GM12874 (cell line): Measurements from ENCODE around the gene MPHOSPH6.

Experiments
- CTCF ChIP-seq: IDR thresholded peaks from 2 replicates; pipeline ENCODE4 v1.5.1; 2011; ENCODE audit warnings: low read depth, mild to moderate bottlenecking, control low read depth, low read length, moderate library complexity; ENCODE audit not compliant: insufficient read depth

The MPHOSPH6 gene

GRCh38 chr16:82150549-82150948 lies 19.5 kb downstream of the MPHOSPH6 start:
- no peak for TF ChIP-seq CTCF

GRCh38 chr16:82149536-82149935 lies 20.5 kb downstream of the MPHOSPH6 start:
- no peak for TF ChIP-seq CTCF

GRCh38 chr16:82147546-82147945 lies 22.5 kb downstream of the MPHOSPH6 start:
- no peak for TF ChIP-seq CTCF

GRCh38 chr16:82146957-82147356 lies 23.1 kb downstream of the MPHOSPH6 start:
- no peak for TF ChIP-seq CTCF

- no peak for TF ChIP-seq CTCF
Observed at GRCh38 chr16:82146556-82146955, 23.5 kb downstream of the MPHOSPH6 start.

GRCh38 chr16:82138478-82139285 lies 31.3 kb downstream of the MPHOSPH6 start:
- no peak for TF ChIP-seq CTCF

- no peak for TF ChIP-seq CTCF
Observed at GRCh38 chr16:82137822-82138167, 32.2 kb downstream of the MPHOSPH6 start.
